Tibial artery (tissue), 4 donors: Measurements from ENCODE around the gene ABHD17C.

Source experiments
- DNase-seq, 2 donors: peaks; one replicate each; pipeline ENCODE4 v3.0.0-alpha.2; 2019
- H3K27ac ChIP-seq, 2 donors: fragments of 200-600 bp; sonication (generic) in 1 of 2; 1 replicate in 1 of 2; 2 replicates in 1 of 2; pipeline ENCODE4 v1.5.1; 2018 to 2019; ENCODE audit warnings: mild to moderate bottlenecking in 1 of 2
- H3K27me3 ChIP-seq, 2 donors: fragments of 200-600 bp; sonication (generic) in 1 of 2; one replicate each; pipeline versions ENCODE4 v1.5.1 to v1.6.0; 2016 to 2019
- H3K36me3 ChIP-seq, 3 donors: fragments of 200-600 bp; sonication (generic) in 2 of 3; one replicate each; pipeline ENCODE4 v1.5.1; 2016 to 2019; ENCODE audit warnings: mild to moderate bottlenecking in 2 of 3
- H3K4me1 ChIP-seq, 4 donors: fragments of 200-600 bp; sonication (generic) in 2 of 4; 1 replicate in 3 of 4; 2 replicates in 1 of 4; pipeline ENCODE4 v1.5.1; 2016 to 2019
- H3K4me3 ChIP-seq, 2 donors: fragments of 200-600 bp; sonication (generic) in 1 of 2; 1 replicate in 1 of 2; 2 replicates in 1 of 2; pipeline ENCODE4 v1.5.1; 2018 to 2019; ENCODE audit warnings: mild to moderate bottlenecking in 2 of 2
- H3K9me3 ChIP-seq, 3 donors: fragments of 200-600 bp; sonication (generic) in 1 of 3; one replicate each; pipeline ENCODE4 v1.5.1; 2016 to 2019
- CTCF ChIP-seq, 2 experiments: fragments of 200-600 bp in 1 of 2; fragments of 450-650 bp in 1 of 2; IDR thresholded peaks; one replicate each; pipeline ENCODE4 v1.5.1; 2017 to 2019; ENCODE audit warnings: antibody characterized with exemption in 2 of 2, mild to moderate bottlenecking in 1 of 2, moderate library complexity in 1 of 2
- intact Hi-C: fragments of 100-400 bp; cut with DNase I; formaldehyde crosslinking; loops from one replicate; pipeline ENCODE4 v1.15.0; 2023; ENCODE audit warnings: low total_unique reads

Gene ABHD17C

GRCh38 chr15:80679804-80680175 lies 15.3 kb upstream of the ABHD17C start:
- no peak for TF ChIP-seq CTCF (IDR thresholded peaks at IDR 0.05)
- no peak for DNase-seq
- no peaks in the 10 kb centered on the region for H3K36me3 ChIP-seq
- H3K9me3 ChIP-seq, result no peaks in the 10 kb centered on the region
- no peaks in the 10 kb centered on the region for H3K4me1 ChIP-seq
- H3K27me3 ChIP-seq, result peaks cover 0 to 13% of the 10 kb centered on the region in 2 donors
- intact Hi-C loops, result no loop called here
- no peak overlapping the region for H3K4me3 ChIP-seq
- no peak overlapping the region for H3K27ac ChIP-seq

- no peak overlapping the region for H3K4me3 ChIP-seq
- no peak overlapping the region for H3K27ac ChIP-seq
- peaks cover 0 to 13% of the 10 kb centered on the region in 2 donors for H3K27me3 ChIP-seq
- no peaks in the 10 kb centered on the region for H3K9me3 ChIP-seq
- DNase-seq, result no peak
- intact Hi-C loops, result no loop called here
- no peaks in the 10 kb centered on the region for H3K4me1 ChIP-seq
- no peaks in the 10 kb centered on the region for H3K36me3 ChIP-seq
- TF ChIP-seq CTCF (IDR thresholded peaks at IDR 0.05), result no peak
These were observed 12.9 kb upstream of the ABHD17C start for GRCh38 chr15:80682201-80682600.

- Histone ChIP-seq H3K4me1 (no peaks in the 10 kb centered on the region), H3K4me3 (no peak overlapping the region), H3K27me3 (peaks cover 0 to 13% of the 10 kb centered on the region in 2 donors), H3K36me3 (no peaks in the 10 kb centered on the region), H3K9me3 (no peaks in the 10 kb centered on the region), H3K27ac (no peak overlapping the region)
- DNase-seq, result no peak
- intact Hi-C loops, result no loop called here
- TF ChIP-seq CTCF (IDR thresholded peaks at IDR 0.05), result no peak
These were observed 10.4 kb upstream of the ABHD17C start for GRCh38 chr15:80684697-80685096.

GRCh38 chr15:80685628-80686027 lies 9.5 kb upstream of the ABHD17C start:
- no peaks in the 10 kb centered on the region for H3K4me1 ChIP-seq
- no peaks in the 10 kb centered on the region for H3K36me3 ChIP-seq
- H3K9me3 ChIP-seq, result no peaks in the 10 kb centered on the region
- TF ChIP-seq CTCF (IDR thresholded peaks at IDR 0.05), result no peak
- intact Hi-C loops, result no loop called here
- H3K27me3 ChIP-seq, result peaks cover 0 to 8% of the 10 kb centered on the region in 2 donors
- DNase-seq, result no peak
- H3K4me3 ChIP-seq, result no peak overlapping the region
- no peak overlapping the region for H3K27ac ChIP-seq

GRCh38 chr15:80689294-80689693 lies 5.8 kb upstream of the ABHD17C start:
- H3K27ac ChIP-seq, result no peak overlapping the region
- DNase-seq, result no peak
- intact Hi-C loops, result no loop called here
- no peaks in the 10 kb centered on the region for H3K36me3 ChIP-seq
- peaks cover 0 to 7% (median 3%) of the 10 kb centered on the region in 4 donors for H3K4me1 ChIP-seq
- no peak overlapping the region for H3K4me3 ChIP-seq
- no peak for TF ChIP-seq CTCF (IDR thresholded peaks at IDR 0.05)
- H3K27me3 ChIP-seq, result no peaks in the 10 kb centered on the region
- H3K9me3 ChIP-seq, result no peaks in the 10 kb centered on the region

GRCh38 chr15:80689716-80690115 lies 5.4 kb upstream of the ABHD17C start:
- intact Hi-C loops, result no loop called here
- no peaks in the 10 kb centered on the region for H3K36me3 ChIP-seq
- no peak overlapping the region for H3K4me3 ChIP-seq
- TF ChIP-seq CTCF (IDR thresholded peaks at IDR 0.05), result no peak
- no peak for DNase-seq
- H3K27me3 ChIP-seq, result no peaks in the 10 kb centered on the region
- H3K4me1 ChIP-seq, result peaks cover 0 to 8% (median 3%) of the 10 kb centered on the region in 4 donors
- H3K27ac ChIP-seq, result no peak overlapping the region
- no peaks in the 10 kb centered on the region for H3K9me3 ChIP-seq
